Measurements from ENCODE around the gene CFTR. TPM values are rescaled to one million over a fixed set of nuclear protein-coding genes. Genes with fewer than 3 reads are reported as not detected.

The CFTR gene
- total RNA-seq, 1 donor from 2014 or later, result 35.3 TPM

DNA sequence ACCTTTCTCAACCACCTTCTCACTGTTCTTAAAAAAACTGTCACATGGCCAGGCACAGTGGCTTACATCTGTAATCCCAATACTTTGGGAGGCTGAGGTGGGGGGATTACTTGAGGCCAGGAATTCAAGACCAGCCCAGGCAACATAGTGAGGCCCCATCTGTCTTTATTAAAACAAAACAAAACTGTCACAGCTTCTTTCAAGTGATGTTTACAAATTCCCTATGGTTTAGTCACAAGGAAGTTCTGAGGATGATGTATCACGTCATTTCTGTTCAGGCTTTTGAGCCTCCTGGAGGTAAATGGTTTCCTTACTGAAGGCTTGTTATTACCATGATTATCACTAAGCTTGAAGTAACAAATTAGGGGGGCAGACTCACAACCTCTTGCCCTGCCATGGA lies 186.2 kb downstream of the CFTR start:
- DNase-seq (no peak), ATAC-seq (peak in 1 of 2 donors; percentile 35)
- H3K9me3 ChIP-seq, result no peaks in the 10 kb centered on the region
- no peaks in the 10 kb centered on the region for H3K36me3 ChIP-seq
- intact Hi-C loops (cut with DNase I), result no loop called here
- no peak overlapping the region for H3K4me3 ChIP-seq
- no peak overlapping the region for H3K27ac ChIP-seq
- no peaks in the 10 kb centered on the region for H3K4me1 ChIP-seq
- TF ChIP-seq, protein P1, sequence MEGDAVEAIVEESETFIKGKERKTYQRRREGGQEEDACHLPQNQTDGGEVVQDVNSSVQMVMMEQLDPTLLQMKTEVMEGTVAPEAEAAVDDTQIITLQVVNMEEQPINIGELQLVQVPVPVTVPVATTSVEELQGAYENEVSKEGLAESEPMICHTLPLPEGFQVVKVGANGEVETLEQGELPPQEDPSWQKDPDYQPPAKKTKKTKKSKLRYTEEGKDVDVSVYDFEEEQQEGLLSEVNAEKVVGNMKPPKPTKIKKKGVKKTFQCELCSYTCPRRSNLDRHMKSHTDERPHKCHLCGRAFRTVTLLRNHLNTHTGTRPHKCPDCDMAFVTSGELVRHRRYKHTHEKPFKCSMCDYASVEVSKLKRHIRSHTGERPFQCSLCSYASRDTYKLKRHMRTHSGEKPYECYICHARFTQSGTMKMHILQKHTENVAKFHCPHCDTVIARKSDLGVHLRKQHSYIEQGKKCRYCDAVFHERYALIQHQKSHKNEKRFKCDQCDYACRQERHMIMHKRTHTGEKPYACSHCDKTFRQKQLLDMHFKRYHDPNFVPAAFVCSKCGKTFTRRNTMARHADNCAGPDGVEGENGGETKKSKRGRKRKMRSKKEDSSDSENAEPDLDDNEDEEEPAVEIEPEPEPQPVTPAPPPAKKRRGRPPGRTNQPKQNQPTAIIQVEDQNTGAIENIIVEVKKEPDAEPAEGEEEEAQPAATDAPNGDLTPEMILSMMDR (IDR thresholded peaks at IDR 0.05), result no peak
- no peaks in the 10 kb centered on the region for H3K27me3 ChIP-seq (ENCODE audit: low read depth)

DNA sequence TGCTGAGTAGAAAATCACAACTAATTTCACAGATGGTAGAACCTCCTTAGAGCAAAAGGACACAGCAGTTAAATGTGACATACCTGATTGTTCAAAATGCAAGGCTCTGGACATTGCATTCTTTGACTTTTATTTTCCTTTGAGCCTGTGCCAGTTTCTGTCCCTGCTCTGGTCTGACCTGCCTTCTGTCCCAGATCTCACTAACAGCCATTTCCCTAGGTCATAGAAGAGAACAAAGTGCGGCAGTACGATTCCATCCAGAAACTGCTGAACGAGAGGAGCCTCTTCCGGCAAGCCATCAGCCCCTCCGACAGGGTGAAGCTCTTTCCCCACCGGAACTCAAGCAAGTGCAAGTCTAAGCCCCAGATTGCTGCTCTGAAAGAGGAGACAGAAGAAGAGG lies 186.9 kb downstream of the CFTR start:
- Histone ChIP-seq H3K4me3 (no peak overlapping the region), H3K9me3 (no peaks in the 10 kb centered on the region), H3K4me1 (no peaks in the 10 kb centered on the region), H3K27ac (no peak overlapping the region), H3K36me3 (no peaks in the 10 kb centered on the region), H3K27me3 (ENCODE audit: low read depth) (no peaks in the 10 kb centered on the region)
- intact Hi-C loops (cut with DNase I), result no loop called here
- no peak for ATAC-seq
- TF ChIP-seq, protein P1 (IDR thresholded peaks at IDR 0.05), result no peak
- DNase-seq, result no peak

DNA sequence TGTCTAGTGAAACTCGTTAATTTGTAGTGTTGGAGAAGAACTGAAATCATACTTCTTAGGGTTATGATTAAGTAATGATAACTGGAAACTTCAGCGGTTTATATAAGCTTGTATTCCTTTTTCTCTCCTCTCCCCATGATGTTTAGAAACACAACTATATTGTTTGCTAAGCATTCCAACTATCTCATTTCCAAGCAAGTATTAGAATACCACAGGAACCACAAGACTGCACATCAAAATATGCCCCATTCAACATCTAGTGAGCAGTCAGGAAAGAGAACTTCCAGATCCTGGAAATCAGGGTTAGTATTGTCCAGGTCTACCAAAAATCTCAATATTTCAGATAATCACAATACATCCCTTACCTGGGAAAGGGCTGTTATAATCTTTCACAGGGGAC lies 187.6 kb downstream of the CFTR start:
- Histone ChIP-seq H3K27ac (no peak overlapping the region), H3K4me3 (no peak overlapping the region), H3K4me1 (no peaks in the 10 kb centered on the region), H3K36me3 (no peaks in the 10 kb centered on the region), H3K9me3 (no peaks in the 10 kb centered on the region), H3K27me3 (ENCODE audit: low read depth) (no peaks in the 10 kb centered on the region)
- TF ChIP-seq, protein P1 (IDR thresholded peaks at IDR 0.05), result no peak
- ATAC-seq (no peak), DNase-seq (no peak)
- intact Hi-C loops (cut with DNase I), result no loop called here

DNA sequence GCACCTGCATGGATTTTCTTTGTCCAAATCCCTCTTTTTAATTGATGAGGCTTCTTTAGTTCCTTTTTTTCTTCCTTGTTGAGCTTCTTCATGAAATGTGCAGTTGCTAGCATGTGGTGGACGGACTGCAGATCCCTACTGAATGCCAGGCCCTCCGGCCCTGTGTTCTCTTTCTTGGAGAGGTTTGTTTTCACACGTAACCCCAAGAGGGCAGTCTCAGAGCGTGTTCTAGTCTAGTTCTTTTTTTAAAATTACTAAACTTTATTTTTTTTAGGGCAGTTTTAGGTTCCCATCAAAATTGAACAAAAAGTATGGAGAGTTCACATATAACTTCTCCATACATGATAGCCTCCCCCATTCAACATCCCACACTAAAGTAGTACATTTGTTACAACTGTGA lies 190.0 kb downstream of the CFTR start:
- Histone ChIP-seq H3K4me1 (no peaks in the 10 kb centered on the region), H3K9me3 (no peaks in the 10 kb centered on the region), H3K36me3 (no peaks in the 10 kb centered on the region), H3K27ac (no peak overlapping the region), H3K4me3 (no peak overlapping the region), H3K27me3 (ENCODE audit: low read depth) (no peaks in the 10 kb centered on the region)
- intact Hi-C loops (cut with DNase I), result no loop called here
- TF ChIP-seq, protein P1 (IDR thresholded peaks at IDR 0.05), result no peak
- no peak for ATAC-seq
- no peak for DNase-seq

DNA sequence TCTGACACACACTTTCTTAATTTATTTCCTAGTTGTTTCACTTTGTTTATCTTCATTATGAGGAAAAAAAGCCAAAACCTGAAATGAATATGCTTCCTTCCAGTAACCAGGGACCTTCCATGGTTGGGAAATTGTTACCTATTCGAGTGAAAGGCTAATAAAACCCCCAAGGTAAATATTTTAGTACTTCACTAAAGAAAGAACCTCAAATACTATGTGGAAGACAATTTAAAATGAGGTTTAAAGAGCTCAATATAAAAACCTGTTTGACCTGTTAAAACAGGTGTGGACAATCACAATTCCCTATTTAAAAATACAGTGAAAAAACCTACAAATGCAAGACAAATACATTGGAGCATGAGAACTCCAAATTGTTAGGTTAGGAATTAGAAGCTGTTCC lies 192.6 kb downstream of the CFTR start:
- ATAC-seq, result peak; percentile 71 to 77
- Histone ChIP-seq H3K9me3 (no peaks in the 10 kb centered on the region), H3K4me1 (no peaks in the 10 kb centered on the region), H3K4me3 (no peak overlapping the region), H3K27me3 (ENCODE audit: low read depth) (no peaks in the 10 kb centered on the region), H3K36me3 (no peaks in the 10 kb centered on the region), H3K27ac (no peak overlapping the region)
- no peak for DNase-seq
- TF ChIP-seq, protein P1 (IDR thresholded peaks at IDR 0.05), result no peak
- intact Hi-C loops (cut with DNase I), result no loop called here

DNA sequence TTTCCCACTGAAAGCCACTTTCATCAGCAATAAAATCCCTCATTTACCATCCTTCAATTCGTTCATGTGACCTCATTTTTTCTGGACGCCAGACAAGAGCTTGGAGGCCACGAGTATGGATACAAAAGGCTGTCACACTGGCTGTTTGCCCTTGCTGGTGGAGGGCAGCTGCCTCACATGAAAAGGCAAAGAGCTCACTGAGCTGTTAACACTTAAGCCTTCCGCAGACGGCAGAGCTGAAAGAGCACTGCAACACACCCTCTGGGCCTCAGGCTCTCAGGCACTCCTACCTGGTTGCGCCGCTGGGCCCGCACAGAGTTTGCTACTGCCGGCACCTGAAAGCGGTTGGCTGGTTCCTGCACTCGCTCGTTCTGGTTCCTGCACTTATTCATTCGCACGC lies 193.5 kb downstream of the CFTR start:
- no peaks in the 10 kb centered on the region for H3K36me3 ChIP-seq
- H3K9me3 ChIP-seq, result no peaks in the 10 kb centered on the region
- ATAC-seq, result peak; percentile 91
- peak; percentile 69 for DNase-seq
- no peak overlapping the region for H3K4me3 ChIP-seq
- intact Hi-C loops (cut with DNase I), result no loop called here
- H3K27me3 ChIP-seq (ENCODE audit: low read depth), result no peaks in the 10 kb centered on the region
- TF ChIP-seq, protein P1 (IDR thresholded peaks at IDR 0.05), result no peak
- no peaks in the 10 kb centered on the region for H3K4me1 ChIP-seq
- peak overlapping the region; percentile 62 for H3K27ac ChIP-seq

Data from lower lobe of right lung (tissue), 2 donors.